Panc1 (cell line): ENCODE measurements around the gene INSC. TPM values are rescaled to one million over a fixed set of nuclear protein-coding genes. Genes with fewer than 3 reads are reported as not detected.
A peak's percentile ranks its signal among the peaks of the same experiment; 100 is the strongest.

Source experiments
- ATAC-seq: fragments of 200-7000 bp; cut with Tn5 transposase; 2 replicates; pipeline ENCODE4 v1.9.1; 2020; ENCODE audit warnings: mild to moderate bottlenecking, moderate library complexity
- BruUV-seq: library from RNA; stranded (reverse); fragments of 400-500 nt; replicated peaks from 2 replicates; lab custom pipeline; 2021; lab: Mats Ljungman, UMichigan
- CTCF ChIA-PET: fragments of 300-600 bp; sonication (Branson Sonifier 250); formaldehyde crosslinking; loops from one replicate; lab custom pipeline; 2022; ENCODE audit warnings: antibody characterized with exemption; lab: Charles Lee
- POLR2A ChIA-PET: fragments of 300-600 bp; sonication (Branson Sonifier 250); formaldehyde crosslinking; loops from one replicate; lab custom pipeline; 2022; ENCODE audit warnings: antibody characterized with exemption; lab: Charles Lee
- DNase-seq: peaks from one replicate; pipeline ENCODE4 v3.0.0-alpha.2; 2010; ENCODE audit warnings: low read depth, low spot score
- H3K27ac ChIP-seq: 2 replicates; pipeline ENCODE4 v1.5.1; 2011; ENCODE audit warnings: mild to moderate bottlenecking, low read length, inconsistent platforms
- H3K27me3 ChIP-seq: fragments of 200-500 bp; sonication (Bioruptor generic); 2 replicates; pipeline ENCODE4 v1.6.0; 2014; ENCODE audit warnings: low read length, inconsistent platforms; ENCODE audit not compliant: control insufficient read depth, insufficient read depth
- H3K36me3 ChIP-seq: fragments of 200-500 bp; sonication (Bioruptor generic); 2 replicates; pipeline ENCODE4 v1.5.1; 2014; ENCODE audit warnings: inconsistent platforms, mild to moderate bottlenecking, low read length, moderate library complexity; ENCODE audit not compliant: control insufficient read depth, insufficient read depth
- H3K4me1 ChIP-seq: 2 replicates; pipeline ENCODE4 v1.5.1; 2011; ENCODE audit warnings: inconsistent platforms, mild to moderate bottlenecking, low read length, moderate library complexity; ENCODE audit not compliant: control insufficient read depth, insufficient read depth
- H3K4me3 ChIP-seq, 2 experiments: 2 replicates each; pipeline ENCODE4 v1.5.1; 2011 to 2012; ENCODE audit warnings: low read depth in 2 of 2, low read length in 2 of 2, mild to moderate bottlenecking in 2 of 2, inconsistent platforms in 1 of 2, moderate library complexity in 1 of 2
- H3K9me3 ChIP-seq: fragments of 200-500 bp; sonication (Bioruptor generic); 2 replicates; pipeline ENCODE4 v1.5.1; 2014; ENCODE audit warnings: low read depth, mild to moderate bottlenecking, inconsistent platforms, low read length, moderate library complexity; ENCODE audit not compliant: control insufficient read depth, insufficient read depth
- CTCF ChIP-seq: fragments of 450-650 bp; IDR thresholded peaks from 2 replicates; pipeline ENCODE4 v1.5.1; 2017; ENCODE audit warnings: mild to moderate bottlenecking
- POLR2AphosphoS5 ChIP-seq: IDR thresholded peaks from 2 replicates; pipeline ENCODE4 v1.6.1; 2012; ENCODE audit warnings: mild to moderate bottlenecking, low read depth, low read length, moderate library complexity
- REST ChIP-seq, 2 experiments: IDR thresholded peaks; 2 replicates each; pipeline ENCODE4 v1.6.1; 2011 to 2012; ENCODE audit warnings: low read depth in 2 of 2, control low read depth in 1 of 2, low read length in 1 of 2, mild to moderate bottlenecking in 1 of 2, moderate library complexity in 1 of 2; ENCODE audit not compliant: insufficient read depth in 1 of 2
- SIN3A ChIP-seq: IDR thresholded peaks from 2 replicates; pipeline ENCODE4 v1.6.1; 2012; ENCODE audit warnings: low read depth, mild to moderate bottlenecking, low read length, moderate library complexity, borderline replicate concordance; ENCODE audit not compliant: insufficient read depth
- TCF7L2 ChIP-seq: IDR thresholded peaks from 2 replicates; pipeline ENCODE4 v1.6.1; 2011; ENCODE audit warnings: mild to moderate bottlenecking, low read depth, low read length, inconsistent platforms
- in situ Hi-C: cut with HindIII; loops from 2 replicates; pipeline ENCODE4 v1.10.0; 2016; ENCODE audit warnings: low sequenced_read_pairs, low pct_unique_long_range_greater_than_20kb
- intact Hi-C: fragments of 100-400 bp; cut with micrococcal nuclease; formaldehyde crosslinking; loops from one replicate; pipeline ENCODE4 v1.10.0; 2022; ENCODE audit not compliant: unreplicated experiment
- total RNA-seq: library from RNA; stranded (reverse); gene quantifications from one replicate; pipeline ENCODE4 v1.2.1, GENCODE V29; 2021; ENCODE audit not compliant: unreplicated experiment

The INSC gene
- total RNA-seq, 1 experiment from 2014 or later: 0.08 TPM

GRCh38 chr11:15206791-15207190 is 92.1 kb downstream of the INSC start:
- H3K36me3 ChIP-seq: no peaks in the 10 kb centered on the region
- no peaks in the 10 kb centered on the region for H3K9me3 ChIP-seq
- H3K4me1 ChIP-seq: no peaks in the 10 kb centered on the region
- no TSS peak for BruUV-seq
- intact Hi-C loops: no loop called here
- ChIA-PET CTCF (interaction anchor here (0.6 to 2.2 kb wide), 3 partner anchors 106 to 298 kb away, joined by 6 to 10 read pairs (median 6); no protein-coding TSS in a partner anchor), POLR2A (no interaction called here)
- ATAC-seq: no peak
- no peaks in the 10 kb centered on the region for H3K27me3 ChIP-seq
- in situ Hi-C loops: no loop called here
- no peak for TF ChIP-seq TCF7L2
- no peak for TF ChIP-seq POLR2AphosphoS5
- no peak for TF ChIP-seq REST (IDR thresholded peaks at IDR 0.05; ENCODE audit: insufficient read depth in 1 of 2, low read depth in 2 of 2, low read length in 1 of 2)
- no peak for TF ChIP-seq SIN3A
- no peak for TF ChIP-seq CTCF
- no peak for DNase-seq
- H3K4me3 ChIP-seq: no peak overlapping the region
- H3K27ac ChIP-seq: no peak overlapping the region

GRCh38 chr11:15208378-15209222 is 93.9 kb downstream of the INSC start:
- peak; percentile 98 for ATAC-seq
- in situ Hi-C loops: no loop called here

More at GRCh38 chr11:15208378-15209222, 93.9 kb downstream of the INSC start:
- Histone ChIP-seq H3K27ac (no peak overlapping the region), H3K9me3 (no peaks in the 10 kb centered on the region), H3K36me3 (no peaks in the 10 kb centered on the region), H3K4me3 (no peak overlapping the region), H3K4me1 (no peaks in the 10 kb centered on the region), H3K27me3 (no peaks in the 10 kb centered on the region)
- intact Hi-C loops: loop anchor here (1.0 kb wide), 2 partner anchors 107 to 300 kb away; no protein-coding TSS in a partner anchor
- POLR2A ChIA-PET: no interaction called here
- CTCF ChIA-PET: interaction anchor here (1.4 to 2.2 kb wide), 2 partner anchors 108 to 300 kb away, joined by 6 to 10 read pairs; no protein-coding TSS in a partner anchor
- DNase-seq: peak; percentile 20
- TF ChIP-seq REST (IDR thresholded peaks at IDR 0.05; ENCODE audit: insufficient read depth in 1 of 2, low read depth in 2 of 2, low read length in 1 of 2) (no peak), CTCF (peak; percentile 89)
- no TSS peak for BruUV-seq
